Measurements from ENCODE around the gene EIF4E3.

DNA sequence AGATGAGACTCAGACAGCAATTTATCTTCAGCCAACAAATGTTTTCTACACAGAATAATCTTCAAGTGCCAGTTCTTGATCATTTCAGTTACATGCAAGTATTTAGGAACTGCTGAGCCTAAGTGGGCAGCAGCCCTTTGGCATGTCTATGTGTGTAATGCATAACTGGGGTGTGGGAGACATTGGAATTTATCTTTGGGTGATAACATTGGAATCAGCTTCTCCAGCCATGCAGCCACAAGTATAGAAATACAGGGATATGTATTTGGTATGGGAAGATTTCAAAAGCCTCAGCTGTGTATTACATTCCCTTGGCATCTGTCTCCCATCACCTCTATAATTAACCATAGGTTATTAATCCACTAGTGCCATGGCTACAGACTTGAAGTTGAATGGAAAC lies 78.2 kb downstream of the EIF4E3 start:
- TF ChIP-seq POLR2A (IDR thresholded peaks at IDR 0.05): no peak
- TF ChIP-seq, protein P1, sequence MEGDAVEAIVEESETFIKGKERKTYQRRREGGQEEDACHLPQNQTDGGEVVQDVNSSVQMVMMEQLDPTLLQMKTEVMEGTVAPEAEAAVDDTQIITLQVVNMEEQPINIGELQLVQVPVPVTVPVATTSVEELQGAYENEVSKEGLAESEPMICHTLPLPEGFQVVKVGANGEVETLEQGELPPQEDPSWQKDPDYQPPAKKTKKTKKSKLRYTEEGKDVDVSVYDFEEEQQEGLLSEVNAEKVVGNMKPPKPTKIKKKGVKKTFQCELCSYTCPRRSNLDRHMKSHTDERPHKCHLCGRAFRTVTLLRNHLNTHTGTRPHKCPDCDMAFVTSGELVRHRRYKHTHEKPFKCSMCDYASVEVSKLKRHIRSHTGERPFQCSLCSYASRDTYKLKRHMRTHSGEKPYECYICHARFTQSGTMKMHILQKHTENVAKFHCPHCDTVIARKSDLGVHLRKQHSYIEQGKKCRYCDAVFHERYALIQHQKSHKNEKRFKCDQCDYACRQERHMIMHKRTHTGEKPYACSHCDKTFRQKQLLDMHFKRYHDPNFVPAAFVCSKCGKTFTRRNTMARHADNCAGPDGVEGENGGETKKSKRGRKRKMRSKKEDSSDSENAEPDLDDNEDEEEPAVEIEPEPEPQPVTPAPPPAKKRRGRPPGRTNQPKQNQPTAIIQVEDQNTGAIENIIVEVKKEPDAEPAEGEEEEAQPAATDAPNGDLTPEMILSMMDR (IDR thresholded peaks at IDR 0.05): no peak
